SW480 (cell line): ENCODE results near the gene MKRN1.
"Not testable (repeated sequence)": the region's sequence is repeated elsewhere in the genome, so short reads cannot be mapped to it uniquely, and the experiment has no call there.

Experiments used
- DNase-seq: peaks from one replicate; pipeline ENCODE4 v3.0.0-alpha.2; 2016; ENCODE audit warnings: low spot score

The MKRN1 gene

GRCh38 chr7:140484951-140485499 lies 5.7 kb upstream of the MKRN1 start:
- no peak for DNase-seq

- DNase-seq: no peak
Observed at GRCh38 chr7:140484479-140484878, 5.2 kb upstream of the MKRN1 start.

- DNase-seq: no peak
Observed at GRCh38 chr7:140479739-140480084, 407 bp upstream of the MKRN1 start.

GRCh38 chr7:140478246-140479061 lies 851 bp downstream of the MKRN1 start:
- peak; percentile 48 for DNase-seq

GRCh38 chr7:140476698-140477261 lies 2.5 kb downstream of the MKRN1 start:
- no peak for DNase-seq

GRCh38 chr7:140475747-140476333 lies 3.5 kb downstream of the MKRN1 start:
- peak; percentile 62 for DNase-seq

GRCh38 chr7:140463111-140463510 lies 16.2 kb downstream of the MKRN1 start:
- no peak for DNase-seq

GRCh38 chr7:140458916-140459315 lies 20.4 kb downstream of the MKRN1 start:
- DNase-seq: no peak

- no peak for DNase-seq
Observed at GRCh38 chr7:140458201-140458600, 21.1 kb downstream of the MKRN1 start.

- DNase-seq: no peak
Observed at GRCh38 chr7:140456551-140457051, 22.7 kb downstream of the MKRN1 start.

- no peak for DNase-seq
Observed at GRCh38 chr7:140455743-140456142, 23.6 kb downstream of the MKRN1 start.

- no peak for DNase-seq
Observed at GRCh38 chr7:140454657-140455015, 24.7 kb downstream of the MKRN1 start.

- not testable (repeated sequence) for DNase-seq
Observed at GRCh38 chr7:140453785-140454656, 25.3 kb downstream of the MKRN1 start.

- no peak for DNase-seq
Observed at GRCh38 chr7:140453273-140453672, 26.0 kb downstream of the MKRN1 start.

- no peak for DNase-seq
Observed at GRCh38 chr7:140451716-140452115, 27.6 kb downstream of the MKRN1 start.

- no peak for DNase-seq
Observed at GRCh38 chr7:140448781-140449480, 30.4 kb downstream of the MKRN1 start.

- no peak for DNase-seq
Observed at GRCh38 chr7:140447841-140448240, 31.5 kb downstream of the MKRN1 start.

- DNase-seq: no peak
Observed at GRCh38 chr7:140446467-140446866, 32.8 kb downstream of the MKRN1 start.

- DNase-seq: no peak
Observed at GRCh38 chr7:140441519-140441918, 37.8 kb downstream of the MKRN1 start.

- no peak for DNase-seq
Observed at GRCh38 chr7:140440593-140440992, 38.7 kb downstream of the MKRN1 start.

- no peak for DNase-seq
Observed at GRCh38 chr7:140439359-140439758, 39.9 kb downstream of the MKRN1 start.
